GM18520 (cell line): ENCODE results near the gene MUC7.
"Not testable (repeated sequence)": the region's sequence is repeated elsewhere in the genome, so short reads cannot be mapped to it uniquely, and the experiment has no call there.

Experiments used
- ATAC-seq: cut with Tn5 transposase; IDR thresholded peaks from one replicate; pipeline ENCODE4 v1.9.1; 2021; ENCODE audit not compliant: unreplicated experiment

MUC7 gene

GRCh38 chr4:70471897-70472296, at the start of gene MUC7:
Gene MUC7 (plus strand): TSS chr4:70472197. CDS start chr4:70474022, 1,825 bp downstream.
- no peak for ATAC-seq

GRCh38 chr4:70425306-70425705, 46.7 kb upstream of the MUC7 start:
- ATAC-seq: no peak

GRCh38 chr4:70426789-70427188, 45.2 kb upstream of the MUC7 start:
- no peak for ATAC-seq

GRCh38 chr4:70437197-70437596, 34.8 kb upstream of the MUC7 start:
- no peak for ATAC-seq

- no peak for ATAC-seq
Observed at GRCh38 chr4:70442474-70442873, 29.5 kb upstream of the MUC7 start.

GRCh38 chr4:70443329-70443728, 28.7 kb upstream of the MUC7 start:
- no peak for ATAC-seq

GRCh38 chr4:70449220-70449619, 22.8 kb upstream of the MUC7 start:
- peak; percentile 60 for ATAC-seq

- ATAC-seq: no peak
Observed at GRCh38 chr4:70452946-70453345, 19.1 kb upstream of the MUC7 start.

GRCh38 chr4:70463335-70463734, 8.7 kb upstream of the MUC7 start:
- ATAC-seq: no peak

- ATAC-seq: no peak
Observed at GRCh38 chr4:70473679-70474078, 1.7 kb downstream of the MUC7 start.

GRCh38 chr4:70488748-70489147, 16.8 kb downstream of the MUC7 start:
- ATAC-seq: no peak

- no peak for ATAC-seq
Observed at GRCh38 chr4:70496231-70496630, 24.2 kb downstream of the MUC7 start.

GRCh38 chr4:70501838-70502237, 29.8 kb downstream of the MUC7 start:
- not testable (repeated sequence) for ATAC-seq

- no peak for ATAC-seq
Observed at GRCh38 chr4:70504733-70505132, 32.7 kb downstream of the MUC7 start.

- ATAC-seq: peak; percentile 79
Observed at GRCh38 chr4:70505151-70505748, 33.3 kb downstream of the MUC7 start.

- ATAC-seq: no peak
Observed at GRCh38 chr4:70508801-70509200, 36.8 kb downstream of the MUC7 start.

GRCh38 chr4:70511365-70511764, 39.4 kb downstream of the MUC7 start:
- no peak for ATAC-seq

GRCh38 chr4:70515367-70516250, 43.6 kb downstream of the MUC7 start:
- no peak for ATAC-seq

GRCh38 chr4:70518269-70518668, 46.3 kb downstream of the MUC7 start, which contains the start of gene AMTN:
Gene AMTN (plus strand): TSS chr4:70518569. CDS start chr4:70518778, 209 bp downstream.
- no peak for ATAC-seq

- no peak for ATAC-seq
Observed at GRCh38 chr4:70518716-70519115, 46.7 kb downstream of the MUC7 start.

GRCh38 chr4:70522626-70523025, 50.6 kb downstream of the MUC7 start:
- ATAC-seq: no peak

- ATAC-seq: no peak
Observed at GRCh38 chr4:70530997-70531396, 59.0 kb downstream of the MUC7 start.
